IMR-90 (cell line): ENCODE results near the gene UCP3.

Experiments
- BHLHE40 ChIP-seq: fragments of 150-350 bp; IDR thresholded peaks from 2 replicates; pipeline ENCODE4 v1.6.1; 2016; ENCODE audit warnings: mild to moderate bottlenecking, low read depth, low read length
- CEBPB ChIP-seq: IDR thresholded peaks from 2 replicates; pipeline ENCODE4 v1.6.1; 2012; ENCODE audit warnings: low read depth, low read length, improper control_type of control experiment
- CTCF ChIP-seq: conservative IDR thresholded peaks from 2 replicates; pipeline ENCODE4 v1.5.1; 2012; ENCODE audit warnings: mild to moderate bottlenecking, low read depth, low read length, improper control_type of control experiment
- ELK1 ChIP-seq: fragments of 150-350 bp; IDR thresholded peaks from 2 replicates; pipeline ENCODE4 v1.6.1; 2016; ENCODE audit warnings: low read depth, mild to moderate bottlenecking, low read length, moderate library complexity, borderline replicate concordance
- MAFK ChIP-seq: IDR thresholded peaks from 2 replicates; pipeline ENCODE4 v1.6.1; 2012; ENCODE audit warnings: low read depth, low read length, improper control_type of control experiment
- POLR2A ChIP-seq: IDR thresholded peaks from 2 replicates; pipeline ENCODE4 v1.6.1; 2012; ENCODE audit warnings: mild to moderate bottlenecking, low read depth, low read length
- USF2 ChIP-seq: fragments of 150-350 bp; IDR thresholded peaks from 2 replicates; pipeline ENCODE4 v1.6.1; 2017; ENCODE audit warnings: mild to moderate bottlenecking, antibody characterized with exemption, low read length, low read depth

- TF ChIP-seq MAFK (no peak), POLR2A (no peak), ELK1 (no peak), CTCF (no peak), BHLHE40 (no peak), CEBPB (no peak), USF2 (no peak)
Measured at GRCh38 chr11:73965076-73965763, 43.7 kb downstream of the UCP3 start.
